Spinal cord (tissue), 10 donors: ENCODE results near the gene SLC6A1. TPM values are rescaled to one million over a fixed set of nuclear protein-coding genes. Genes with fewer than 3 reads are reported as not detected.
"Not testable (repeated sequence)": the region's sequence is repeated elsewhere in the genome, so short reads cannot be mapped to it uniquely, and the experiment has no call there.

Experiments
- DNase-seq, 6 donors: peaks; one replicate each; pipeline versions ENCODE4 v3.0.0 to v3.0.0-alpha.2; 2013 to 2015; ENCODE audit warnings: low spot score in 6 of 6, low read depth in 4 of 6
- H3K27ac ChIP-seq: one replicate; pipeline ENCODE4 v1.5.1; 2013; ENCODE audit warnings: low read depth, low read length, control low read depth
- H3K27me3 ChIP-seq: one replicate; pipeline ENCODE4 v1.6.1; 2013; ENCODE audit warnings: low read length; ENCODE audit not compliant: control insufficient read depth, insufficient read depth
- H3K36me3 ChIP-seq: one replicate; pipeline ENCODE4 v1.6.1; 2013; ENCODE audit warnings: low read length; ENCODE audit not compliant: control insufficient read depth, insufficient read depth
- H3K4me1 ChIP-seq: one replicate; pipeline ENCODE4 v1.6.1; 2013; ENCODE audit warnings: low read length; ENCODE audit not compliant: control insufficient read depth, insufficient read depth
- H3K4me3 ChIP-seq: one replicate; pipeline ENCODE4 v1.5.1; 2013; ENCODE audit warnings: low read depth, low read length, control low read depth
- H3K9me3 ChIP-seq: one replicate; pipeline ENCODE4 v1.6.1; 2013; ENCODE audit warnings: low read length; ENCODE audit not compliant: control insufficient read depth, insufficient read depth
- WGBS: methylation state at CpG from one replicate; pipeline ENCODE4 v1.1.5; 2013; ENCODE audit warnings: missing lambda C conversion rate; ENCODE audit not compliant: insufficient coverage; 5-methylcytosine and 5-hydroxymethylcytosine counted together
- polyA plus RNA-seq, 2 donors: library from polyadenylated mRNA; unstranded; fragments of 120-200 nt; gene quantifications; one replicate each; pipeline ENCODE4 v1.2.1, GENCODE V29; 2013; ENCODE audit not compliant: insufficient read length in 2 of 2
- total RNA-seq, 2 donors: library from RNA; depleted of rRNA in 1 of 2; stranded (reverse); fragments of 120-200 nt in 1 of 2; fragments of >200 nt in 1 of 2; gene quantifications; one replicate each; pipeline versions ENCODE4 v1.2.3 to v1.2.4, GENCODE V29; 2013 to 2014
- donor health status: healthy.

The SLC6A1 gene
- total and polyA plus RNA-seq, 4 donors: 228 to 740 (median 376) TPM

DNA sequence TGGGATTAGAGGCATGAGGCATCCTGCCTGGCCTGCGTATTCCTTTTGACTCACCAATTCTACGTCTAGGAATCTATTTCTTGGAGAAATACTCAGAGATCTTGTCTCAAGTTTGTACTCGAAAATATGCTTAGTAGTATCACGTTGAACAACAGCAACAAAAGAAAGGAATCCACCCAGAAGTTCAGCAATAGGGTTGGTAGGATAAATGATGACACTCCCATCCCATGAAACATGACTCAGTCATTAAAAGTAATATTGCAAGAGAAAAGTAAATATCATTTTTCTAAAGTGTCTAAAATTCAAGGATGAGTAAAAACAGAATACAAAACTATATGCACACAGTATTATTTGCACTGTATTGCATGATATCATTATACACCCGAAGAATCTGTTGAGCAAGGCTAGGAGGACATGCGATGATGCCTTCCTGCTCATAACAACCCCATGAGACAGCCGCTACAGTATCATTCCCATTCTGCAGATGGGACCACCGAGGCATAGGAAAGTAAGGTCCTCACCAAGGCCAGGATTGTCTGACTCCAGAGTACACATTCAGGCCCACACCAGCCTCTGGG, 61.5 kb downstream of the SLC6A1 start:
- WGBS: 100% methylated on average over 3 of the region's 8 CpGs
- Histone ChIP-seq H3K36me3 (no peaks in the 10 kb centered on the region), H3K9me3 (no peaks in the 10 kb centered on the region), H3K4me1 (peaks cover 13% of the 10 kb centered on the region), H3K27me3 (no peaks in the 10 kb centered on the region), H3K4me3 (no peak overlapping the region), H3K27ac (no peak overlapping the region)
- no peak for DNase-seq

GRCh38 chr3:11054739-11055438, 62.3 kb downstream of the SLC6A1 start:
- Histone ChIP-seq H3K9me3 (no peaks in the 10 kb centered on the region), H3K27ac (no peak overlapping the region), H3K36me3 (no peaks in the 10 kb centered on the region), H3K27me3 (no peaks in the 10 kb centered on the region), H3K4me3 (no peak overlapping the region), H3K4me1 (peaks cover 20% of the 10 kb centered on the region)
- DNase-seq: peak in 1 of 6 donors; percentile 90
- 71% methylated on average over 15 of the region's 17 CpGs for WGBS

- Histone ChIP-seq H3K9me3 (no peaks in the 10 kb centered on the region), H3K27me3 (no peaks in the 10 kb centered on the region), H3K27ac (no peak overlapping the region), H3K36me3 (no peaks in the 10 kb centered on the region), H3K4me1 (peaks cover 21% of the 10 kb centered on the region), H3K4me3 (no peak overlapping the region)
- no peak for DNase-seq
- 89% methylated on average over 7 of the region's 10 CpGs for WGBS
Measured at GRCh38 chr3:11055496-11055895, 62.9 kb downstream of the SLC6A1 start.

DNA sequence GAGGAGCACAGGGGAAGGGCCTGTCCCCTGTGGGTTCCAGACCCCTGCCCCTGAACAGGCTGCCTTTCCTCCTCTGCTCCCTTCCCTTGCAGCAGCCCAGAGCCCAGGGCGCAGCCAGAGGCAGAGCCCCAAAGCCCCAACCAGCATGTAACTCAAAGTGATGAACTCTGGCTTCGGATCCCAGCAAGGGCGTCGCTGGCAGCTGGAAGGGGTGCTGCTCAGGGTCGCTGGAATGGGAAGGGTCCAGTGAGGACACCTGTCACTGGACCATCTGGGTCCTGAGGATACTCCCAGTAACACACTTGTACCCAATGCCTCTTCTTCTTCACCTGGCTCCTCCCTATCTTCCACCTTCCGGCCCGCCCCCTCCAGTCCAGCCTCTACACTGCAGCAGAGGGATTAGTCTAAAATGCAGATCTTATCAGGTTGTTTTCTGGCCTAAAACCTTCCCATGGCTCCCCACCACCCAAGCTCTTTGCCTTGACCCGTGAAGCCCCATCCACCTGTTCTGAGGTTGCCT, 64.0 kb downstream of the SLC6A1 start:
- peaks cover 28% of the 10 kb centered on the region for H3K4me1 ChIP-seq
- H3K27me3 ChIP-seq: no peaks in the 10 kb centered on the region
- 79% methylated on average over 7 of the region's 8 CpGs for WGBS

DNA sequence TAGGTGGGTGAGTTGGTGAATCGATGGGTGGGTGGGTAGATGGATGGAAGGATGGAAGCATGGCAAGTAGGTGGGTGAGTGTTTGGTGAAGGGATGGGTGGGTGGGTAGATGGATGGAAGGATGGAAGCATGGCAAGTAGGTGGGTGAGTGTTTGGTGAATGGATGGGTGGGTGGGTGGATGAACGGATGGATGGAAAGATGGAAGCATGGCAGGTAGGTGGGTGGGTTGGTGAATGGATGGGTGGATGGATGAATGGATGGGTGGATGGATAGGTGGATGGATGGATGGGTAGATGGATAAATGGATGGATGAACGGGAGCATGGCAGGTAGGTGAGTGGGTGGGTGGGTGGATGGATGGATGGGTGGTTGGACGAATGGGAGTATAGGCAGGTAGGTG, 65.1 kb downstream of the SLC6A1 start:
- H3K27me3 ChIP-seq: no peaks in the 10 kb centered on the region
- no peak for DNase-seq
- H3K9me3 ChIP-seq: no peaks in the 10 kb centered on the region
- H3K4me3 ChIP-seq: no peak overlapping the region
- no peak overlapping the region for H3K27ac ChIP-seq
- WGBS: 99% methylated on average over 4 of the region's 4 CpGs
- H3K4me1 ChIP-seq: peaks cover 28% of the 10 kb centered on the region
- no peaks in the 10 kb centered on the region for H3K36me3 ChIP-seq

More for the DNA sequence above, 64.0 kb downstream of the SLC6A1 start:
- no peak overlapping the region for H3K27ac ChIP-seq
- no peaks in the 10 kb centered on the region for H3K36me3 ChIP-seq
- DNase-seq: no peak
- no peaks in the 10 kb centered on the region for H3K9me3 ChIP-seq
- no peak overlapping the region for H3K4me3 ChIP-seq

- Histone ChIP-seq H3K36me3 (no peaks in the 10 kb centered on the region), H3K4me1 (peaks cover 28% of the 10 kb centered on the region), H3K27me3 (no peaks in the 10 kb centered on the region), H3K4me3 (no peak overlapping the region), H3K9me3 (no peaks in the 10 kb centered on the region), H3K27ac (no peak overlapping the region)
- 41% methylated on average over 12 of the region's 14 CpGs for WGBS
- DNase-seq: peak in 5 of 6 donors; percentile 65 to 96 (median 78)
Measured at GRCh38 chr3:11059090-11059798, 66.7 kb downstream of the SLC6A1 start.

GRCh38 chr3:11059799-11060115, 67.2 kb downstream of the SLC6A1 start:
- H3K36me3 ChIP-seq: no peaks in the 10 kb centered on the region
- no peak overlapping the region for H3K27ac ChIP-seq
- peaks cover 26% of the 10 kb centered on the region for H3K4me1 ChIP-seq
- no peak for DNase-seq
- H3K4me3 ChIP-seq: no peak overlapping the region
- H3K9me3 ChIP-seq: no peaks in the 10 kb centered on the region
- H3K27me3 ChIP-seq: no peaks in the 10 kb centered on the region

DNA sequence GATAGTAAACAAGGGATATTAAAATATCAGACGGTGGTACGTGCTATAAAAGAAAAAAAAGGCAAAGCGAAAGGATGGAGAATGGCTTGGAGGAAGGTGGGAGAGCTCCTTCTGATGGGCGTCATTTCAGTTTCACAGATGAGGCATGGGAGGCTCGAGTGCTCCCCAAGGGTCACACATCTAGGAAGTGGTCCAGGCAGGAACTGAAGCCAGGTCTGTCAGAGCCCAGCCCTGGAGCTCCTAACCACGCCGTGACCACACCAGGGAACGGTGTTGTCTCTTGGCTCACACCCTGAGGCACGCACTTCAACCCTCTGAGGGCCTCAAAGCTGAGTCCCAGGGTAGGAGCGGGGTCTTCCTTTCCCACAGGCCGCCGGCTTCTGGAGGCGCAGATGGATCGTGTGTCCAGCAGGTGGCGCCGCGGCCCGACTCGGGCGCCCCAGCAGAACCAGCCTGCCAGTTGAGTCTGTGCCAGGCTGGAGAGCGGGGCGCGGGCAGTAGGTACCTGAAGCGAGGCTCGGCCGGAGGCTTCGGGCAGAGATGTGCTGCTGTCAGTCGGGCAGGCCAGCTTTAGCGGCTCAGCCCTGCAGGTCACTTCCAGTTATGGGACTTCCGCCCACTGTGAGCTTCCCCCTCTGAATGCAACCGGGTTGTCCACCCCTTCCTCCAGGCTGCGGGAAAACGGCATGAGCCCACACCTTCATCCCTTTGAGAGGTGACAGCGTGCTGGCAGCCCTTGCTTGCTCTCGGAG, 68.1 kb downstream of the SLC6A1 start:
- no peaks in the 10 kb centered on the region for H3K36me3 ChIP-seq
- no peaks in the 10 kb centered on the region for H3K9me3 ChIP-seq
- no peaks in the 10 kb centered on the region for H3K27me3 ChIP-seq
- peak in 4 of 6 donors; percentile 59 to 87 (median 78) for DNase-seq
- no peak overlapping the region for H3K4me3 ChIP-seq
- no peak overlapping the region for H3K27ac ChIP-seq
- 22% methylated on average over 35 of the region's 35 CpGs for WGBS
- peaks cover 17% of the 10 kb centered on the region for H3K4me1 ChIP-seq

DNA sequence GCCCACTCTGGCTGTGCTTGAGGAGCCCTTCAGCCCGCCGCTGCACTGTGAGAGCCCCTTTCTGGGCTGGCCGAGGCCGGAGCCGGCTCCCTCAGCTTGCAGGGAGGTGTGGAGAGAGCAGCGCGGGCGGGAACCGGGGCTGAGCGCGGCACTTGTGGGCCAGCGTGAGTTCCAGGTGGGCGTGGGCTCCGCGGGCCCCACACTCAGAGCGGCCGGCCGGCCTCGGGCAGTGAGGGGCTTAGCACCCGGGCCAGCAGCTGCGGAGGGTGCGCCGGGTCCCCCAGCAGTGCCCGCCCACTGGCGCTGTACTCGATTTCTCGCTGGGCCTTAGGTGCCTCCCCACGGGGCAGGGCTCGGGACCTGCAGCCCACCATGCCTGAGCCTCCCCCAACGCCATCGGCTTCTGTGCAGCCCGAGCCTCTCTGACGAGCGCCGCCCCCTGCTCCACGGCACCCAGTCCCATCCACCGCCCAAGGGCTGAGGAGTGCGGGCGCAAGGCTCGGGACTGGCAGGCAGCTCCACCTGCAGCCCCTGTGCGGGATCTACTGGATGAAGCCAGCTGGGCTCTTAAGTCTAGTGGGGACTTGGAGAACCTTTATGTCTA, 68.8 kb downstream of the SLC6A1 start:
- not testable (repeated sequence) for H3K4me3 ChIP-seq, DNase-seq, H3K9me3 ChIP-seq, H3K36me3 ChIP-seq, H3K27me3 ChIP-seq, H3K27ac ChIP-seq
- H3K4me1 ChIP-seq: peaks cover 17% of the 10 kb centered on the region
- 95% methylated on average over 40 of the region's 41 CpGs for WGBS
